GM13976 (cell line): ENCODE data around the gene WNT7B.

Source experiments
- DNase-seq: peaks from one replicate; pipeline ENCODE4 v3.0.0; 2012; ENCODE audit warnings: low spot score
- in situ Hi-C: fragments of 300-500 bp; cut with MboI; formaldehyde crosslinking; loops from one replicate; pipeline ENCODE4 v1.12.0; 2022; ENCODE audit warnings: low sequenced_read_pairs, mixed read lengths, inconsistent platforms; ENCODE audit not compliant: unreplicated experiment
- TF ChIP-seq, protein P1 (sequence below): IDR thresholded peaks from 2 replicates; pipeline ENCODE4 v1.5.1; 2012; ENCODE audit warnings: borderline replicate concordance, mild to moderate bottlenecking; ENCODE audit not compliant: insufficient read depth; ENCODE audit errors: extremely low read depth, missing control alignments, control extremely low read depth

Gene WNT7B

DNA sequence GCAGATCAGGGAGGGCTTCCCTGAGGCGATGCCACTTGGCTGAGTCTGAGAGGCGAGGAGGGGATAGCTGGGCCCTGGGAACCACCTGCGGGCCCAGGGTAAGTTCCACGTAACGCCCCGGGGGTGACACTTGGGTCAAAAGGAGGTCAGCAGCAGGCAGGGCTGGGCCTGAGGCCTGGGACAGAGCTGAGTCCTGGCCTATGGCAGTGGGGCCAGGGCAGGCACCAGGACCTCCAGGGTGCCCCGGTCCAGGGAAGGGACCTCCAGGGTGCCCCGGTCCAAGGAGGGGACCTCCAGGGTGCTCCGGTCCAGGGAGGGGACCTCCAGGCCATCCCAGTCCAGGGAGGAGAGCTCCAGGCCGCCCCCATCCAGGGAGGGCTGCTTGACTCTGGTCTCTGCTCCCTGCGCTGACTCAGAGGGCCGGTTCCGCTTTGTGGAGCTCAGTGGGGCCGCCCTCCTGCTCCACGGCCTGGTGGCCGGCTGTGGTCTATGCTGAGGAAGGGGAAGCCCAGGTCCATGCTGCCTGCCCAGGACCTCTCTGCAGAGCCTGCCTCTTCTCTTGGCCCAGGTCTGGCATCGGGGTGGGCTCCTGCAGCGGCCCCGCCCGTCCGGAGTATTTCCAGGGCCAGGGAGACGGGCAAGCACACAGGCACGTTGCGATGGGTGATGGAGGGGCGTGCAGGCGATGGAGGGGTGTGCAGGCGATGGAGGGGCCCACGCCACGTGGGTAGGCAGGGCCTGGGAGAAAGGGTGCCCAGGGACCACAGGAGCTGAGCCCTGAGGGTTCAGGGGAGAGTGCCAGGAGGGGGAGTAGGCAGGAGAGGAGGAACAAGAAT is 19.5 kb upstream of the WNT7B start:
- TF ChIP-seq, protein P1, sequence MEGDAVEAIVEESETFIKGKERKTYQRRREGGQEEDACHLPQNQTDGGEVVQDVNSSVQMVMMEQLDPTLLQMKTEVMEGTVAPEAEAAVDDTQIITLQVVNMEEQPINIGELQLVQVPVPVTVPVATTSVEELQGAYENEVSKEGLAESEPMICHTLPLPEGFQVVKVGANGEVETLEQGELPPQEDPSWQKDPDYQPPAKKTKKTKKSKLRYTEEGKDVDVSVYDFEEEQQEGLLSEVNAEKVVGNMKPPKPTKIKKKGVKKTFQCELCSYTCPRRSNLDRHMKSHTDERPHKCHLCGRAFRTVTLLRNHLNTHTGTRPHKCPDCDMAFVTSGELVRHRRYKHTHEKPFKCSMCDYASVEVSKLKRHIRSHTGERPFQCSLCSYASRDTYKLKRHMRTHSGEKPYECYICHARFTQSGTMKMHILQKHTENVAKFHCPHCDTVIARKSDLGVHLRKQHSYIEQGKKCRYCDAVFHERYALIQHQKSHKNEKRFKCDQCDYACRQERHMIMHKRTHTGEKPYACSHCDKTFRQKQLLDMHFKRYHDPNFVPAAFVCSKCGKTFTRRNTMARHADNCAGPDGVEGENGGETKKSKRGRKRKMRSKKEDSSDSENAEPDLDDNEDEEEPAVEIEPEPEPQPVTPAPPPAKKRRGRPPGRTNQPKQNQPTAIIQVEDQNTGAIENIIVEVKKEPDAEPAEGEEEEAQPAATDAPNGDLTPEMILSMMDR = no peak
- in situ Hi-C loops = no loop called here
- peak; percentile 68 for DNase-seq

DNA sequence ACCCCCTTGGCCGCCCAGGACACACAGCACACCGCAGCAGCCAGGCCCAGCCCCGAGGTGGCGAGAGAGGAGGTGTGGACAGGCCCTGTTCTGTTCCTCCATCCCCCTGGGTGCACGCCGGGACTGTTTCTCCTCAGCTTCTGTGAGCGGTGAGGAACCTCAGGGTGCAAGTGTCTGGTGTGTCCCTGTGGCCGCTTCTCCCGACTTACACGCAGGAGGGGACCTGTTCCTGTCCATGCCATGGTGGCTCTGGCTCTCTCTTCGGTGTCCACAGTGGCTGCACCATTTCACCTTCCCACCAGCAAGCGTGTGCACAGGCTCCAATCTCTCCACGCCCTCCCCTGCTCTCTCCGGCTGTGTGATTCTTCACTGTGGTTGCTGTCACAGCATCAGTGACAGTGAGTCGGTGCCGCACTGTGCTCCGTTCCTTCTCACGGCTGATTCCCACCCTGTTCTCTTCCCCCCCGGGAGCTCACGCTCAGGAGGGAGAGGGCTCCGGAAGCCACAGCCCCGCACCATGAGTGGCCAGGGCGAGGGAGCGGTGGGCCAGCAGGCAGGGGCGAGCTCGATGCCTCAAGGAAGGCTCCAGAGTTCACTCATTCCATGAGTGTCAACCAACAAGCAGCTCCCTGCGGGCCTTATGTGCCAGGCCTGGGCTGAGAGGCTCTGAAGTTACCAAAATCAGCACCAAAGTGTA is 18.6 kb upstream of the WNT7B start:
- in situ Hi-C loops = no loop called here

DNA sequence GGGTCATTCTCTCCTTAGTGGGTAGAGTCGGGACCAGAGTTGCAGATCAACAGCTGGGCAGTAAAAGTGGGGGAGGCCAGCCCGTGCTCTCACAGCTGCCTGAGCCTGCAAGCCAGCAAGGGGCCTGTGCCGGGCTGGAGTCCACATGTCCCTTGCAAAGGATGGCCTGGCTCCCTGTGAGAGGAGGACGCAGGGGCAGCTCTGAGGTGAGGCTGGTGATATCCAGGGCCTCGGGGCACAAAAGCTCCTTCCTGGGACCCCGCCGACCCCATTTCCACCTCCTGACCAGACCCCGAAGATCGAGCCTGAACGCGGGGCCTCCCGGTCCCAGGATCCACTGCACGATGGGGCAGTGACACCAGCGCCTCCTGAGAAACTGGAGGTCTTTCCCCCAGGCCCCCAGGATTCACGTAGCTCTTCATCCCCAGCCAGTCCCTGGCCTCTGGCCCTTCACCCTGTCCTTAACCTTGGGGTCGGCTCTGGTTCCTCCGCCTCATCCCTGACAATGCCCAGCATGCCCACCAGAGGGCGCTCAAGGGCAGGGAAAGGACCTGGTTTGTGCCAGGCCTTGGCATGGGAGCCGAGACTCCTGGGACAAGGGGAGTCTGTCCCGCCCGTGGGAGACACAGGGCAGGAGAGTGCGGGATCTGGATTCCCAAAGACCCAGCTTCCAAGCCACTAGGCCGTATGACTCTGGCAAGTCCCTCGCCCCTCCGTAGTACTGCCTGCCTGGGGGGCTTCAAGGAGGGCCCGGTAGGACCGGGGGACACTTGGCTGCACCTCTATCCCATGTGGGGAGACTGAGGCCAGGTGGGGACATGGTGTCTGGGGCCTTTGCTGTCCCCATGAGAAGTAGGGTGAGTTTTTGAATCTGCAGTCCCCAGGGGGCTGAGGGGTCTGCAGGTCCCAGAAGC is 17.8 kb upstream of the WNT7B start:
- peak; percentile 87 for DNase-seq
- in situ Hi-C loops = no loop called here
- TF ChIP-seq, protein P1 = peak; percentile 93

More for the DNA sequence above, 18.6 kb upstream of the WNT7B start:
- TF ChIP-seq, protein P1 = no peak
- no peak for DNase-seq

DNA sequence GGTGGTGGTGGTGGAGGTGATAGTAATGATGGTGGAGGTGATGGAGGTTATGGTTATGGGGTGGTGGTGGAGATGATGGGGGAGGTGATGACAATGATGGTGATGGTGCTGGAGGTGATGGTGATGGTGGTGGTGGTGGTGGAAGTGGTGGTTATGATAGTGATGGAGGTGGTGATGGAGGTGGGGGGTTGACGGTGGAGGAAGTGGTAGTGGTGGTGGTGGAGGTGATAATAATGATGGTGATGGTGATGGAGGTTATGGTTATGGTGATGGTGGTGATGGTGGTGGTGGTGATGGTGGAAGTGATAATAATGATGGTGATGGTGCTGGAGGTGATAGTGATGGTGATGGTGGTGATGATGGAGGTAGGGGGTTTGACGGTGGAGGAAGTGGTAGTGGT is 16.9 kb upstream of the WNT7B start:
- in situ Hi-C loops = no loop called here
- no peak for DNase-seq
- TF ChIP-seq, protein P1 = no peak

DNA sequence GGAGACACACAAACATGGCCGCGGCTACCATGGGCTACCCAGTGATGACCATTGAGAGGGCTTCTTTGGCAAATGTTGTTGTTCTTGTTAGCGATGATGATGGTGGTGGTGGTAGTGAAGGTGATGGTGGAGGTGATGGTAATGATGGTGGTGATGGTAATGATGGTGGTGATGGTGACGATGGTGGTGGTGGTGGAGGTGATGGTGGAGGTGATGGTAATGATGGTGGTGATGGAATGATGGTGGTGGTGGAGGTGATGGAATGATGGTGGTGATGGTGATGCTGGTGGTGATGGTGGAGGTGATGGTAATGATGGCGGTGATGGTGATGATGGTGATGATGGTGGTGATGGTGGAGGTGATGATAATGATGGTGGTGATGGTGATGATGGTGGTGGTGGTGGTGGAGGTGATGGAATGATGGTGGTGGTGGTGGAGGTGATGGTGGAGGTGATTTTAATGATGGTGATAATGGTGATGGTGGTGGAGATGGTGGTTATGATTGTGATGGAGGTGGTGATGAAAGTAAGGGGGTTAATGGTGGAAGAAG is 16.3 kb upstream of the WNT7B start:
- DNase-seq = no peak
- TF ChIP-seq, protein P1 = no peak
- in situ Hi-C loops = no loop called here

DNA sequence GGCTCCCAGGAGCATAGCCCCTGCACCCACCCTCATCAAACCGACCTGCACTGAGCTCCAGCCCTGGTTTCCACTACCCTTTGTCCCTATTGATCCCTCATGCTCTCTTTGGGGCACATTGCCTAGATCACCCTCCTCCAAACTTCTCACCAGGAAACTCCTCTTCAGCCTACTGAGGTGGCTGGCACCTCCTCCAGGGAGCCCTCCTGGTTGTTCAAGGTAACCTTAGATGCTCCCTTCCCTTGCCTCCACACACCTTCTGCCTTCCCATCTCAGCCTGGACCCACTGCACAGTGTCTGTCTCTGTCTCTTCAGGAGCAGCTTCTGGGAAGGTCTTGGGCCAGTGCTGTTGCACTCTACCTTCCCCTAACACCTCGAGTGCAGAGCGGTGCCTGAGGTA is 15.8 kb upstream of the WNT7B start:
- TF ChIP-seq, protein P1 = no peak
- in situ Hi-C loops = no loop called here
- DNase-seq = no peak
